GM21390 (cell line): ENCODE results near the gene ALDH3B2.
"Not testable (repeated sequence)": the region's sequence is repeated elsewhere in the genome, so short reads cannot be mapped to it uniquely, and the experiment has no call there.

Experiments
- ATAC-seq: cut with Tn5 transposase; IDR thresholded peaks from one replicate; pipeline ENCODE4 v1.9.1; 2021; ENCODE audit not compliant: unreplicated experiment

ALDH3B2 gene

GRCh38 chr11:67687986-67688385, 13.6 kb upstream of the ALDH3B2 start:
- no peak for ATAC-seq

- ATAC-seq, result not testable (repeated sequence)
These were observed 11.4 kb upstream of the ALDH3B2 start for GRCh38 chr11:67685641-67686332.

- ATAC-seq, result not testable (repeated sequence)
These were observed 8.0 kb upstream of the ALDH3B2 start for GRCh38 chr11:67682126-67683034.

- no peak for ATAC-seq
These were observed 6.5 kb upstream of the ALDH3B2 start for GRCh38 chr11:67680696-67681470.

DNA sequence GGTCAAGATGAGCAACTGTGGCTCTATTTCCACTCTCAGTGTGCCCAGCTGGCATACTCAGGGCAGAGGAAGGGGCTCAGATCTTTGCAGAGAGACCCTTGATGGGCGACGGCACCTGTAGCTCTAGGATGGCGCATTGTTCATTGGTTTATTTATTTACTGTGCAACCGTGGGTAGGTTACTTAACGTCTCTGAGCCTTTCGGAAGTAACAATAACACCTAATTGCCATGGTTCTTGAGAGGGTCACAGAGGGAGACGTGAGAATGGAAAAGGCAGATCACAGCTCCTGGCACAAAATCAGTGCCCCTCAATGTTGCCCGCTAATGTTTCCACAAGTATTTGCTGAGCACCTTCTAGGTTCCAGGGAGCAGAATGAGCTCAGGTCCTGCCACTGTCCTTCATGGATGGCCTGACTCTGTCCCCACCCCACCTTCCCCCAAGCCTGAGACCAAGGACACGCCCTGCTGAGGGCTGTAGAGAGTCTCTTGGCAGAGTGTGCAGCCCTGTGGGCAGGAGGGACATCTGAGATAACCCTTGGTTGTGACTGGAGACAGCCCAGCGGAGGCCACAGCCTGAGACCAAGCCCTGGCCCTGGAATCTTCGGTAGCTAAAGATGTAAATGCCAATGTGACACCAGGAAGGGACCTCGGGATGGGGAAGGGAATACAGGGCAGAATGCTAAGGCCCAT, 780 bp upstream of the ALDH3B2 start:
- ATAC-seq, result no peak

DNA sequence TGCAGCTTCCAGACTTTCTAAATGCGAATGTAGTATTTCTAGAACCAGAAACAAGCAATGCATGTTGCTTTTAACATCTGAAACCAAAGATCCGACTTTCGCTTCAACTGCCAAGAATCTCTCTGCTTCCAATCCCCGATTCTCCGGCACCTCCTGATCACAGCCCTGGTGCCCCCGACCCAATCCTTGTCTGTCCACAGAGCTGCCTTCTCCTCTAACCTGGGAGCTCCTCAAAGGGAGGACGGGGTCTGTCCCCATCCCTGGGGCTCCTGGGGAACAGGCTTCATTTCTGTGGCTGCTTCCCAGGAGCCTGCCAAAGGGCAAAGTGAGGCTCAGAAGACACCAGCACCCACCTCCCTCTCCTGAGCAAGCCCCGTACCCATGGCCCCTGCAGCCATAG, 521 bp downstream of the ALDH3B2 start:
- no peak for ATAC-seq

GRCh38 chr11:67673358-67673757, 1.1 kb downstream of the ALDH3B2 start:
- ATAC-seq, result no peak

DNA sequence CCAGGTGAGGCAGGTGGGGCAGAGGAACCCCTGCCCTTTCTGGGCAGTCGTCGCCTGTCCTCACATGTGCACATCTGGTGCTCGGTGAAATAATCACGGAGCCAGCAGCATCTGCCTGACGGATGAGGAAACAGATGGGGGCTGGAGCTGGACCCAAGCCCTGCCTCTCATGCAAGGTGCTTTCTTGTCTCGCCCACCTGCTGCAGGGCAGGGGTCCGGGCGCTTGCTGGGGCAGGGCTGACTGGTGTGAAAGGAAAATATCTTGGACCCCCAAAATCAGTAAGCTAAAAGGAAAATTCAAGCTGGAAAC, 3.3 kb downstream of the ALDH3B2 start:
- ATAC-seq, result no peak

GRCh38 chr11:67670316-67671210, 3.9 kb downstream of the ALDH3B2 start:
- ATAC-seq, result no peak

GRCh38 chr11:67668192-67668551, 6.3 kb downstream of the ALDH3B2 start:
- no peak for ATAC-seq

DNA sequence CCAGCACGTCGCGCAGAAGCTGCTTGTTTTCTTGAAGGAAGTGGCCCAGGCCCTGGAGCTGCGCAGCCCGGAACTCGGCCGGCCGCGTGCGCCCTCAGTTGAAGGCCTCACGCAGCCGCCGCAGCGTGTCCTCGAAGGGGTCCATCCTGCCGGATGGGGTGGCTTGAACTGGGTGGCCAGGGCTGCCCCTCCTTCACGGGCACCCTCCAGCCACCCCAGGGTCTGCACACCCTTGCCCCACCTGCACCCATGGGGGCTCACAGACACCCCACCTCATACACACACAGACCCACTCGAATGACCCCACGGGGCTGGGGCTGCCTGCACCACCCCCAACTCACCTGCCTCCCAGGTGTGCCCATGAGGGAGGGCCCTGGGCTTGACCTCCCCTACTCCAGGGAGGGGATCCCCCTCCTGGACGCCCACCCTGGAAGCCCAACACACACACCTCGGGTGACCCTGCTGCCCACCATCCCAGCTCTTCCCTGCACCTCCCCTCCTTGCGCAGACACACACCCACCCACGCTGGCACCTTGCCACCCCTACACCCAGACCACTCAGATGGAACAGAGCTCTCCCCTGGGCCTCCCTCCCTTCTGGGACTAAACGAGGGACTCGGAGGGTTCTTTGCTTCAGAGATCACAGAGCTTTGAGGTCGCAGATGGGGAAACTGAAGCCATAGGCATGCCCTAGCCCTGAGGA, 6.8 kb downstream of the ALDH3B2 start:
- no peak for ATAC-seq

- no peak for ATAC-seq
These were observed 7.5 kb downstream of the ALDH3B2 start for GRCh38 chr11:67666676-67667489.

DNA sequence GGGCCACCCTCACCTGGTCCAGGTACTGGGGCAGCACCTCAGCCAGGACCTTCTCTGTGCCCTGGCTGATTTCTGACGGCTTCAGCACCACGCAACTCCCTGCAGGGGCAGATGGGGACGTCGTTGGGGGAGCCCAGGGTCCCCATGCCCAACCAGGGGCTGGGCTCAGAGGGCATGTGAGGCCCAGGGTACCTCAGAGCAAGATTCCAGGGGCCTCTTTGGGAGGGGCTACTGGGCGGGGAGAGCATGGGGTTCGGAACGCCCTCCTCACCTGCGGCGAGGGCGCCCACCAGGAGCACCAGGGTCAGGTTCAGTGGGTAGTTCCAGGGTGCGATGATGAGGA, 8.1 kb downstream of the ALDH3B2 start:
- ATAC-seq, result no peak

DNA sequence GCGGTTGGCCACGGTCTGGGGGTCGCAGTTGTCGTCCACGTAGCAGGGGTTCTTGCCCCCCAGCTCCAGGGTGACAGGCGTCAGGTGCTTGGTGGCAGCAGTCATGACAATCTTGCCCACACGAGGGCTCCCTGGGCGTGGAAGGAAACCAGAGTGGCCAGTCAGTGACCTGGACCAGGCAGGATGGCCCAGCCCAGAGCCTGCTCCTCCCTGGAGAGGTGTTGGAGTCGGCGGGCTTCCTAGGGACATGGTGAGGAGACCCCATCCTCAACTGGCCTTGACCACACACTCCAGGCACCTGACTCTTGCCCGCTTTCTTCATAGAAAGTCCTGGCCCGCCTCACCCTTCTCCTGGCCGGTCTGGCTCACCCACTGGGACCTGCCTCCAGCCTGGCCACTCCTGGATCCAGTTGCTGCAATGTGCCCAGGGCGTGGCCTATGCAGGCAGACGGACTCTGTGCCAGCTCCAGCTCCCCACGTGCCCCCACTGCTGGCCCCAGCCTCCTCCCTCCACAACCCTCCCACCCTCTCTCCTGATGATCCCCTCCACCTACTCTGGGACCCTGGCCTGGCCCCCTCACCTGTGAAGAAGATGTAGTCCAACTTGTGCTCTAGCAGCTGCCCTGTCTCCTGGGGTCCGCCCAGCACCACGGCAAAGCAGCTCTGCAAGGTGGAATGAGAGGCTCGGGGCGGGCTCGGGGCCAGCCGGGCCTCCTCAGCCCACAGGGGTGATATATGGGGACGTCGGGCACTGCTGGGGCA, 8.7 kb downstream of the ALDH3B2 start:
- no peak for ATAC-seq

GRCh38 chr11:67664696-67665540, 9.5 kb downstream of the ALDH3B2 start:
- ATAC-seq, result no peak

GRCh38 chr11:67664213-67664585, 10.2 kb downstream of the ALDH3B2 start:
- no peak for ATAC-seq

- ATAC-seq, result no peak
These were observed 10.8 kb downstream of the ALDH3B2 start for GRCh38 chr11:67663532-67664212.
